Hematopoietic multipotent progenitor cell treated with erythropoietin and hydrocortisone succinate and interleukin-3 and kit ligand, for 6 days (in vitro differentiated cells): ENCODE data around the gene RABGGTA.

Experiments used
- DNase-seq: peaks from one replicate; pipeline ENCODE4 v3.0.0-alpha.2; 2015

Gene RABGGTA

DNA sequence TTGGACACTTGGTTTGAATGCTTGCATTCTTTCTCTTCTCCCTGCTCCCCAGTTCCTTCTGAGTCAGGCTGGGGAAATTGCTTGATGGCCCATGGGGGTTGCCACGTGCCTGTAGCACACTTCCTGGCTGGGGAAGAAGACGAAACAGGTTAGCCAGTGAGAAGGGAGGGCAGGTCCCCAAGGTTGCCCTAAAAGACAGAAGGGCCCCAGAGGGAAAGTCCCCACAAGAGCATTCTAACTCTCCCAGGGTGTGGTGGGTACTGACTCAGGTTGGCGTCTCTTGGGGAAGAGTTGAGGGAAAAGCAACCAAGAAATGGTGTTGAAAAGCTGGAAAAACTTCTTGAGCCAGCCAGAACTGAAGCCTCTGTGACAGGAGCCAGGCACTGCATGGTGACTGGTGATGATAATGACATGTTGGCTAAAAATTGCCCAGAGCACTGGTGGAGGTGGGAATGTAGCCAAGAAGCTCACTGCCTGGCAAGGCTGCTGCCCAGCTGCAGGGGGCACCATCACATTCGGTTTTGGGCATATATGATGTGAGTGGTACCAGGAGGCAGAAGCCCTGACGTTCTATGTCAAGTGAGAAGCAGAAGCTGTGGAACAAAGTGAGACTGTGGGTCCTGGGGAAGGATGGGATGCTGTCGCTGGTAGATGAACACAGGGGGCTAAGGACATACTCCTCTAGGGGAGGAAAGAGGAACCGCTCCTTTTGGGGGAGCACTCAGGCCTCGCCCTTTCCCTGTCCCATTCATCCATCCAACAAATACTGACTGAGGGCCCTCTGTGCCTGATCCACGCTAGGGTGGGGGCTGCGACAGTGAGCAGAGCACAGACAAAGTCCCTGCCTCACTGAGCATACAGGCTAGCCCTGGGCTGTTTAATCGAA lies 8.1 kb upstream of the RABGGTA start:
- DNase-seq: peak; percentile 92

DNA sequence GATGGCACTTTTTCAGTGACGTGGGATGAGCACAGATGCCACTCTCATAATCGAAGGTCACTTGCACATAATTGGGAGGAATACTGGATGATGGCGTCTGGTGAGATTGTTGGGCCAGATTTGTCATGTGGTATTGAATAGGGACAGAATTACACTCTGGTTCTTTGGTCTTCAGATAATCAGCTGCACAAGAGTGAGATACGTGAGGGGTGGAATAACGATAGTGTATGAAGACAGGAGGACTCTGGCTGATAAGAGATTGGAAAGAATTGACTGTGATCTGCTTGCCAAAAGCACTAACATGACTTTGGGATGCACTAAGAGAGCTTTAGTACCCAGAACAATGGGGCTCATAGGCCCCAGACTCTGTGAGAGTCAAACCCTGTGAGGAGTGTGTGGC lies 7.0 kb upstream of the RABGGTA start:
- peak; percentile 50 for DNase-seq

DNA sequence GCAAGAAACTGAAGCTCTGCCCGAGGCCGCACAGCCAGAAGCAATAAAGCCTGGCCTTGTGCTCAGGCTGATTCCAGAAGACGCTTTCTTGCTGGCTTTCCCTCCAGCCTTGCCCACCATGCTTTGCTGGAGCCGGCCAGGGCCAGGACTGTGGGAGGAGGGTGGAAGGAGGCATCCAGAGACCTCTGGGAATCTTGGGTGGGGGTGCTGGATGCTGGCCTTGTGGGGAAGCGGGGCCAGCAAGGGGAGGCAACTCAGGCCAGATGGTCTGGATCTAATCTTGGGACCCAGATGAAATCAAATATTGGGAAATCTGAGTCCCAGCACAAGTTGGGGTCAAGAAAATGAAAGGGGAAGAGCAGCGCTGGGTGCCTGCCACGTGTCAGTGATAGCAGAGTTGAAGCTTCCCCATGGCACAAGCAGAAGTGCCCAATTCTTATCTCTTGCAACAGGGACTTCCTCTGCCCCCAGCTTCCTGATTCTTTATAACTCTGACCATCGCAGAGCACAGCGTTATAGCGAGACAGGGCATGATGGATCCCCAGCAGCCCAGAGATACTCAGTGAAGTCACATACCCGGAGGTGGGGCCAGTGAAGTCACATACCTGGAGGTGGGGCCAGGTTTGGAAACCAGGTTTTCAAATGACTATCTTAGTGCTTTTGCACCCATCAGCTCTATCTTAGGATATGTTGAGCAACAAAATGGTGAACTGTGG lies 6.4 kb upstream of the RABGGTA start:
- DNase-seq: peak; percentile 89

DNA sequence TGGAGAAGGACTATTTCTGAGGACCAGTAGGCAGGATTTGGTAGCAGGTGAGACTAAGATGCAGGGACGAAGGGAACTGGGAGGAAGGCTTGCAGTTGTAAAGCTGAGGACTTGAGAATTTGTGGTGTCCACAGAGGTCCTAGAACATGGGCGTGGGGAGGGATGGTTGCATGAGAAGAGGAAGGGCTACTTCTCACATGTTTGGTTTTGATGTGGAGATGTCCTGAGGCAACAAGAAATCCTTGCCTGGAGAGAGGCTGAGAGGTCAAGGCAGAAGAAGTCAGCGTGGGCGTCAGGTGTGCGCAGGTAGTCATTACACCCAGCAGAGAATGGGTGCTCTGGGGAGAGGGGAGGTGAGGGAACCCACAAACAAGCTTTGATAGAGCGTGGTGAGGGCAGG lies 5.7 kb upstream of the RABGGTA start:
- DNase-seq: no peak

DNA sequence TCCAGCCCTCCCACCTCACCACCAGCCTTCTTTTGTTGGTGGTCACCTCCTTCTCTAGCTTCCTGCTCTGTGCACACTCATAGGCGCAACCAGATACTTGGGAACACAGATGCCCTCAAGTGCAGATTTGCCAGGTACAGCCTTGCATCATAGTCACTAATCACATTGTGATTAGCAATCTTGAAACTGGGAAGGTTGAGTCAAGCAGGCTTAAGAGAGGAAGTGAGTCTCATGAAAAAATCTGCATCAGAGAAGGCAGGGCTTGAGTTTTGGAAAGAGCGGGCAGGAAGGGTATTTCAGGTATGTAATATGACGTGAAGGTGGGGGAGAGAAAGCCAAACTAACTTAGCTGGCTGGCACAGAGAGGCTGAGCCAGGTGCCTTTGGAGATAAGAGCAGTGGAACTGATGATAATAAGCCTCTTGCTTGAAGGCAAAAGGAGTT lies 2.7 kb upstream of the RABGGTA start:
- DNase-seq: peak; percentile 69

DNA sequence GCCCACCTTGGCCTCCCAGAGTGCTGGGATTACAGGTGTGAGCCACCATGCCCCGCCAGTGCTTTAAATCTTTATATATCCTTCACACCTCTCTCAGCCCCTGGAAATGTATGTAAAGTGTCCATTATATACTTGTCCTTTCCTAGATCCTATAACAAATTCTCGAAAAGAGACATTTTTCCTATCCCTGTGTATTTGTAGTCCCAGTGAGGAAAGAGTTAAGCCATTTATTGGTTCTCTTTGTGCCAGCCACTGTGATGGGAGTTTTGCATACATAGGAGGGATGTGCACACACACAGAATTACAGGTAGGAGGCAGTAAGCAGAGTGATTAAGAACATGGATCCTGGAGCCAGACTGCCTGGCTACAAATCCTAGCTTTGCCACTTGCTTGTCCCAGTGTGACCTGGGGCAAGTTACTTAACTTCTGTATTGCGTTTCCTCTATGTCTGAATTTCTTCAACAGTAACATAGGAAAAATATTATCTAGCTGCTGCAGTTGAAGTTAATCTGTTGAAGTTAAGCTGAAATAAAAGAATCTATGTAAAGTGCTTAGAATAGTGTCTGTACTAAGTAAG lies 2.1 kb upstream of the RABGGTA start:
- peak; percentile 46 for DNase-seq

DNA sequence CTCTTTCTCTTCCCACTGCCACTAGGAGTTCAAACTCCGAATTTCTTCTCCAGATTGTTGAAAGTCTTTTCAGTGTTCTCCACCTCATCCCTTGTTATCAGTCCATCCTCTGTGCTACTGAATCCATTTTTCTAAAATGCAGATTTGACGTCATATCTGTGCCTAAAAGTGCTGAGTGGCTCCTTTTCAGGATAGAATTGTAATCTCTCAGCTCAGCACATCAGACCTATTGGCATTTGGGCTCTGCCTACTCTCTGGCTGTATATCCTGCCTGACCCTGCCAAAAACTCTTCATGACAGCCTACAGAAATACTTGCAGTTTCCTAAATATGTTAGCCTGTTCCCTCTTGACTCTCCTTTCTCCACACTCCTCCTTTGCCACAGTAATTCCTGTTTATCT lies 1.1 kb upstream of the RABGGTA start:
- no peak for DNase-seq

DNA sequence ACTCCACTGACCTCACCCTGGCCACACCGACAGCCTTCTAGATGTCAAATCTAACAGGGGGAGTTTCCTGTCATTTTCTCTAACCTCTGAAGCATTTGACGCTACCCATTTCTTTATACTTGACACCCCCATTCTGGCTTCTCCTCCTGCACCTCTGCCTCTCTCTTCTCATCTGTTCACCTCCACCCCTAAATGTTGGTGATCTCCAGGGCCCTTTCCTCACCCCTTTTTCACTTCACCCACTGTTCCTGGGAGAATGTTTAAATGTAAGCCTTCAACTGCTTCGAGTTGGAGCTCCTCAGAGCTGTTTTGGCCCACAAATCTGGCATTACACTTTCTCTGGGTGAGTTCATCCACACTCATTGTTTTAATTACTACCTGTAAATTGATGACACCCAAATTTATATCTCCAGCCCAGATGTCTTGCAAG lies 452 bp upstream of the RABGGTA start:
- no peak for DNase-seq

DNA sequence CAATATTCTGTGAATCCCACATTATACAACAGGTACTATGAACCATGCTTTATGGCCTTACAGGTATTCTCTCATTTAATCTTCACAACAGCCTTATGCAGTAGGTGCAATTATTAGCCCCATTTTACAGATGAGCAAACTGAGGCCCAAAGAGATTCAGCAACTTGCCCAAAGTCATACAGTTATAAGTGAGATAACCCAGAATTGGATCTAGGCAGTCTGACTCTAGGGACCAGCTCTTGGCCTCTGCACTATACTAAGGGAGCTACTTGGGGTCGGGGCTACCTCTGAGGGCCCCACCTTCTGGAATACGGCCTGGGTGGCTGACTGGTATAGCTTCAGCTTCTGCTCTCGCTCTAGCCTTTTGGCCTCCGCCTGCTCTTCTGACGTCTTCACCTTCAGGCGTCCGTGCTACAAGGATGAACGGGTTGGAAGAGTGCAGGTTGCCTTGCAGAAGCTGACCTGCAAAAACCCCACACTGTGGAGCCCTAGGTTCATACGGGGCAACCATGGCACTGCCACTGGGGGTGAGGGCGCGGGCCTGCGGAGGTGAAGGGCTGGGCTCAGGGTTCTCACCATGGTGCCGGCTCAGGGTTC lies 762 bp downstream of the RABGGTA start:
- no peak for DNase-seq

DNA sequence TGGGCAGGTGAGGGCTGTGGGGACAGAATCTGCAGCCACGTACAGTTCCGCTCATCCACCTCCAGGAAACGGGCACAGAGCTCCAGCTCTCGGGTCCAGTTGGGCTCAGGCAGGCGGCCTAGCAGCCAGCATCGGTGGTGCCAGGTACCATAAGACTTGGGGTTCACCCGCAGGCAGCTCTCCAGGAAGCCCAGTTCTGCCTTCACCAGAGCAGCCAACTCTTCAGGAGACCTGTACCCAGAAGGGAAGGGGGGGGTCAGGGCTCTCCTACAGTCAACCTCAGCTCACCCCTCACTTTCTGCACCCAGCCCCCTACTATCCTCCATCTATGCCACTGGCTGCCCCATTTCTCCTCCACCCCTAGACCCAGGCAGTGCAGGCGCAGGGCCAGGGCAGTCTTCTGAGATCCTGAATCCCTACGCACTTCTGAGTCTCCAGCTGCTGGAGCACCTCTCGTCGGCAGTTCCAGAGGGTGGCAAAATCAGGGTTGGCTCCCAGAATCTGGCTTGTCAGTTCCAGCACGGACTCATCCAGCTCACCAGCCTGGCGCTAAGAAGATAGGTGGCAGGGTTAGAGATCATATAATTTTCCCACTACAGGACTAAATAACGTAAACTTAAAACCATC lies 1.4 kb downstream of the RABGGTA start:
- no peak for DNase-seq

DNA sequence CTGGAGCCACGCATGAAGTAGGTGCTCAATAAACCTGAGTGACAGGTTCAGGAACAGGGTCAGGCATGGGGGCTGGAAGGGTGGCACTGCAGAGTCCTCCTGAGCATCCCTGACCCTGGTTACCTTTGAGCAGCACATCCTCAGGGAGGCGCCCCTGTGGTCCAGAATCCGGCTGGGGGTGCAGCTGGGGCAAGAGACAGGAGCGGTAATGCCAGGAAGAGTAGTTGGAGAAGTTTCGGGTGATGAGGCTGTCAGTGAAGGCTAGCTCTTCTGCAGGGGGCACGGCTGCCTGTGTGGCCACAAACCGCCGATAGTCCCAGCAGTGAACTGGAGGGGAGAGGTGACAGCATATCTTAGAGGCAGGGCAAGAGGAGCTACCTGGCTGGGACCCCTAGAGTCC lies 2.0 kb downstream of the RABGGTA start:
- DNase-seq: no peak

DNA sequence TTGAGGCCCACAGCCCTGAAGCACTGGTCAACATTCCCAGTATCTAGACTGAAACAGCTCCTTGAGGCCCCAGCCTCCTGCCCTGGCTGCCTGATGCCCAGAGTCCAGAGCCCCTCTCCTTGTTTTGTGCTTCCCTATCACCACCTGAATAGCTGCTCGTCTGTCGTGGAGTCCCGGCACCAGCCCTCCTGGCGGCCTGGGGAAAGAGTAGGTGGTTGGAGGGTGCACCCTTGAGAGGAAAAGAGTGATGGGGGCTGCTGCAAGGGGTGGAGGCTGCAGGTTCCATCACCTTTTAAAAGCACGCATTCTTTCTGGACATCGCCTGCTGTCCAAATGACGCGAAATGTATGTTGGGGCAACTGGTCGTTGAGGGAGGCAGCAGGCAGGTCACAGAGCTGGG lies 3.2 kb downstream of the RABGGTA start:
- DNase-seq: no peak

DNA sequence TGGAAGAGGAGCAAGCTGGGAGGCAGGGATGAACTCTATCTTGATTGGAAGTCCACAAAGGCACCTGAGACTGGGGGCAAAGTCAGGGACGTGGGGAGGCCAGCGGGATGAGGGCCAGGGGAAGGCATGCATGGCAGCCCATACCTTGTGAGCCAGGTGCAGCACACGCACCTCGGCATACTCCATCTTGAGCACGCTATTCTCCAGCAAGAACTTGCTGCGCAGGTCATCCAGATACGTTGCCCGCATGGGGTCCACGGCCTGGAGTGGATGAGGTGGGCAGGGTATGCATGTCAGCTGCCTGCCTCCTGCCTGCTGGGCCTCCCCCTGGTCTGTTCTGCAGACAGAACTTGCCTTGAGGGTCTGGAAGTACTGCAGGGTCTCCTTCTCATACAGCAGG lies 3.9 kb downstream of the RABGGTA start:
- no peak for DNase-seq

DNA sequence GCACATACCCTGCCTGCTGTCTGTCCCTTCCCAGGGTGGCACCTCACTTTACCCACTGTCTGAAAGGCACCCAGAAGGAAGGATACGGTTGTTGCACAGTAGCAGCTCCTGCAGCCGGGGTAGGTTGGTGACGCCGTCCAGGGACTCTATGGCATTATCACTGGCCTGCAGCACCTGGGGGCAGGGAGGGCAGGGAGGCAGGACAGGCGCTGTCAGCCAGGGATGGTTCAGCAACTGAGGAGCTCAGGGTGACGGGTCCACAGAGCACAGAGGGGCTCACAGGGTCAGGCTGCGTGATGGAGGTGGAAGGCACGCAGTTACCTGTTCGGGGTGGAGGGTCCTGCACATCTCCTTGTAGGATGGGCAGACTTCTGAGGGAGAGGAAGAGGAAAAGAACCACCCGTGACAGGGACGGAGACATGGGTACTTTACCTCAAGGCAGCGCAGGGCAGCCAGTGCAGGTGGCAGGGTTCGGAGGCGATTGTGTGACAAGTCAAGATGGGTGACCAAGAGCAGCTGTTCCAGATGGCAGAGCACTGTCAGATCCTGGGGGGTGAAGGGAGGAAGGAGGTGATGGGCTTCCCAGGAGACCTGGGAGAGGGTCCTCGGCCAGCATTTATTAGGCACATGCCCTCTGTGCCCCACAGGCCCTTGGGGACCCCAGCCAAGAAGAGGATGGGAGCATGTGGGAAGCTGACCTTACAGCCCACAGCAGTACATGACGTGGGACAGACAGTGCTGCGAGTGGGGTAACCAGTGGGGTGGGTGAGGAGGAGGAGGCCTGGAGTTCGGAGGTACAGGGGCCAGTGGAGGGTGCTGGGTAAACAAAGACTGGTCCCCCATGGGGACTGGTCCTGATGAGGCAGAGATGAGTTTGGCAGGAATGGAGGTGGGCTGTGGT lies 4.8 kb downstream of the RABGGTA start:
- DNase-seq: no peak

DNA sequence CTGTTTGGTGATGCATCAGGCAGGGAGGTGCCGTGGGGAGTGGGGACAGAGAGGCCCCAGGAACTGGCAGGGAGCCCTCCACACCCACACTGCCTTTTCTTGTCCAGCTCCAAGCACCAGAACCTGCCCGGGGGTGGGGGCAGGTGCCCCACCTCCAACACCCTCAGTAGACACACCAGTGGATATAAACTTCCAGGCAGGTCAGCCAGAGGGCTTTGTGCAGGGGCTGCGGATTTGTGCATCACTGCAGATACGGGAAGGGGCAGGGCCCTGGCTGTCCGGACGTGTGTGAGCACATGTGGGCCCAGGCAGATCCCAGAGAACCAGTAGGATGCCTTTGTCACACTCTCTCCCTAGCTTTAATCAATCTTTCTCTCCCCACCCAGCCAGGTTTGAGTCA lies 7.1 kb downstream of the RABGGTA start:
- DNase-seq: no peak

DNA sequence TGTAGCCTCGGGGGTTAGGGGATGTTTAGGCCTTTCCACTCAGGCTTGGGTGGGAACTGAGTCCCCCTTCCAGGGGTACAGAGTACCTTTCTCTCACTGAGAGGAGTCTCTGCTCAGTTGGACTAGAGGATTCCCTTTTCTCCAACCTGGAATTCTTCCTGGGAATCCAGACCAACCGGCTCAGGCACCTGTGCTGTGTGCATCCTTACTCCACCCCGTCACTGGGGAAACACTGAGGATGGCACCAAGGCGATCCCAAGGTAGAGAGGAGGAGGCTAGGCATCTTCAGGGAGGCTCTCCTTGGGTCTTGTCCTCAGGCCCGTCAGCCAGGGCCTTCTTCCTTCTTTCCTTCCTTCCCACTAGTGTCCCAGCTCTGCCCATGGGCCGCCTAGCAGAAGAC lies 7.5 kb downstream of the RABGGTA start:
- no peak for DNase-seq

DNA sequence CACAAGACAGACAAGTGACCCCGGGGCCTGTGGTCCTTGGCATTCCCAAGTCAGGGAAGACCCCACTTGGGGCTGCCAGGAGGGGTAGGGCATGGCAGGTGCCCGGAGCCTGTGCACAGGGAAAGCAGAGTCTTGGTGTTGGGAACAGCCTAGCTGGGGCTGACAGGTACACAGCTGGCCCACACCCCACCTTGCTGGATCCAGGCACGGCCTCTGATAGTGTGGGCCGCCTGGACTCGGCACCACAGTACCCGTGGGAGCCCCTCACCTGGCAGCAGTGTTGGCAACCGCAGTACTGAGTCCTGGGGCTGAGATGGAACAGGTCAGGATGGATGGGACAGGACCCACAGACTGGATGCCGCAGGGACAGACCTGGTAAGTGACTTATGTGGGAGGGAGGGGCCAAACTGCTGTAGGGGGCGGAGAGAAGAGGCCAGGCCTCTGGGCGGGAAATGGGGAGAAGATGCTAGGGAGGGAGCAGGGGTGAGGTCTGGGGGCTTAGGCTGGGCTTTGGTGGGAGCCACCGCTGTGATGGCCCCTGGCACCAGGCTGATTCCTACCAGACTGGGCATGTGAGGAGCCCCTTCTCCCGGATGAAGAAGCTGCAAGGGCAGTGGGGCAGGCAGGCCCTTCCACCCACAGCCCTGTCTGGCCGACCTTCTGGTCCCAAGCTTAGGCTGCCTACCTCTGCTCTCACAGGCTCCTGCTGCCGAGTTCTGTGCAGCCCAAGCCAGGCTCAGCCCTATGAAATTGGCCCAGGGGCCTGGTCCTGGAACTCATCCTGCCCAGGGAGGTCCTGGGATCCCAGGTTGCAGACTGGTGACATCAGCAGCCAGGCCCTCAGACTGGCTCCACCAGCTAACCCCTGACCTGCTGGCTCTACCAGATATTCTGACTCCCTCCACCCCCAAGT lies 8.3 kb downstream of the RABGGTA start, which contains the start of gene TGM1:
TGM1 (minus strand) TSS at position 357 of the 913 bp plus-strand sequence. CDS start 825 bp downstream, outside the sequence.
- DNase-seq: no peak

DNA sequence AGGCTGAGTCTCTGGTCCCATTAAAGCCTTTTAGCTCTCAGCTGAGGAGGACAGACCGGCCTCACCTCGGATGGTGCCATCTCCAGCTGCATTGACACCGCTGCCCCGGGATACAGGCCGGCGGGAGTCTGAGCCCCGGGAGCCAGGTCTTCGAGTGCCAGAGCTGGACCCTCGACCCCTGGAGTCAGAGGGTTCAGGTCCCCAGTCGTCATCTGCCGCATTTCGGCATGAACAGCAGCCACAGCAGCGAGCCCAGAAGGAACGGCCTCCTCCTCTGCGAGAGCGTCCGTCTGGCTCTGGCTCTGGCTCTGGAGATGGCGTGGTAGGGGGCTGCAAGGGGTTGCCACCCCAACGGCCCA lies 9.4 kb downstream of the RABGGTA start:
- no peak for DNase-seq

DNA sequence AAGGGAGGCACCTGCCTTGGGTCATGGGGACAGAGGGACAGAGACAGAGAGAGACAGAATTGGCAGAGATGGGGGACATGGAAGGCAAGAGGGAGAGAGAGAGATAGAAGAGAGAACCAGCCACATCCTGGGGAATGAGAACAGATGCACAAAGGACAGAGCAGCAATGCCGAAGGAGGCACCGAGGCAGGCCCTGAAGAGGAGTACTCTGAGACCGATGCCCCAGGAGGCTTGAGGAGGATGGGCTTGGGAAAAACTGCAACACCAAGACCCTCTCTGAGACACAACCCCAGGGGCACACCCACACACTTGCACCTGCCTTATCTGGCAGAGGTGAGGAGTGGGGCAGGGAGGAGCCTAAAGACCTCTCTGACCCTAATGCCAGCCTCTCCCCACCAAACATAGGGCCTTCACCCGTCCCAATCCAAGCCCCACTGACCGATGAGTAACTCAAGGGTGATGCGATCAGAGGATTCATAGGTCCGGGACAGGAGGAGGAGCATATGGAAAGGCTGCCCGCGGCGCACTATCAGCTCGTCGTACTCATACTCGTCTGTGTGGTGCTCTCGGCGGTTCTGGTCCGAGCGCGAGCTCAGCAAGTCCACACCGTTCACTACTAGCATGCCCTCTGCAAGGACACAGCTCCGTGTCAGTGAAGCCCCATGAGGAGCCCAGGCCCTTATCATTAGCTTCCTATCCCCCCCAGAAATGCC lies 10.0 kb downstream of the RABGGTA start:
- no peak for DNase-seq

DNA sequence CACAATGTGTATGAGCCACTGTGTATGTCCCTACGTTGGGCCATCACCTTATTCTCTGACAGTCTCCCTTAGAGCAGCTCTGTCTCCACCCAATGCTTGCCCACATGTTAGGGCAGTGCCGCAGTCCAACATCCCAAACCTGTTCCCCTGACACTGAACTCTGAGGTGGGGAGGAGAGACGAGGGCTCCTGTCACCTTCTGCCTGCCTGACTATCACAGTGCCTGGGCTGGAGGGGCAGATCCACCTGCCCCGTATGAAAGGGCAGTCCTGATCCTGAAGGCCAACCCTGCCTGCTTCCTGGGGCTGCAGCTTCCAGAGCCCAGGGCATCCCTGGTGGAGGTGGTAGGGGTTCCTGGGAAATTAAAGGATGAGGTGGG lies 10.6 kb downstream of the RABGGTA start:
- no peak for DNase-seq
